ENCODE measurements around the gene MRGPRF. TPM values are rescaled to one million over a fixed set of nuclear protein-coding genes. Genes with fewer than 3 reads are reported as not detected.

MRGPRF gene
- total RNA-seq, 1 experiment from 2014 or later = not detected

- TF ChIP-seq EZH2phosphoT487 (IDR thresholded peaks at IDR 0.05; ENCODE audit: borderline replicate concordance, low read length) = no peak
- Histone ChIP-seq H3K27me3 (ENCODE audit: low read length) (no peaks in the 10 kb centered on the region), H3K27ac (ENCODE audit: low read length) (no peak overlapping the region), H3K9ac (ENCODE audit: low read length) (no peak overlapping the region), H3K4me3 (ENCODE audit: low read length) (no peak overlapping the region), H4K20me1 (ENCODE audit: low read length) (no peaks in the 10 kb centered on the region), H3F3A (ENCODE audit: low read length, unreplicated experiment) (no peaks in the 10 kb centered on the region), H3K36me3 (ENCODE audit: low read depth, low read length) (no peaks in the 10 kb centered on the region), H3K79me2 (ENCODE audit: low read length) (no peaks in the 10 kb centered on the region), H3K4me1 (ENCODE audit: insufficient read depth, low read length) (no peaks in the 10 kb centered on the region), H2AFZ (ENCODE audit: low read length) (no peak overlapping the region), H3K9me3 (ENCODE audit: low read length) (no peaks in the 10 kb centered on the region), H3K9me2 (replicated peaks; ENCODE audit: low read length) (no peaks in the 10 kb centered on the region), H3K4me2 (ENCODE audit: low read length) (no peak overlapping the region)
- no TSS peak for BruUV-seq (replicated peaks)
- DNase-seq = no peak
- ChIA-PET POLR2A (ENCODE audit: unreplicated experiment) (no interaction called here), CTCF (no interaction called here)
- no peak for ATAC-seq
- intact Hi-C loops (cut with micrococcal nuclease) = no loop called here
These were observed 24.5 kb upstream of the MRGPRF start for GRCh38 chr11:69037544-69037943.

- no peak overlapping the region for H2AFZ ChIP-seq (ENCODE audit: low read length)
- H4K20me1 ChIP-seq (ENCODE audit: low read length) = no peaks in the 10 kb centered on the region
- H3K9me2 ChIP-seq (replicated peaks; ENCODE audit: low read length) = no peaks in the 10 kb centered on the region
- H3K9me3 ChIP-seq (ENCODE audit: low read length) = no peaks in the 10 kb centered on the region
- H3K4me3 ChIP-seq (ENCODE audit: low read length) = no peak overlapping the region
- H3F3A ChIP-seq (ENCODE audit: low read length, unreplicated experiment) = no peaks in the 10 kb centered on the region
- ChIA-PET POLR2A (ENCODE audit: unreplicated experiment) (no interaction called here), CTCF (no interaction called here)
- TF ChIP-seq CTCF (conservative IDR thresholded peaks at IDR 0.05; ENCODE audit: low read depth, low read length) (no peak), EZH2 (IDR thresholded peaks at IDR 0.05; ENCODE audit: low read length, unreplicated experiment) (no peak), EZH2phosphoT487 (IDR thresholded peaks at IDR 0.05; ENCODE audit: borderline replicate concordance, low read length) (no peak)
- H3K4me2 ChIP-seq (ENCODE audit: low read length) = no peak overlapping the region
- DNase-seq (no peak), ATAC-seq (no peak)
- BruUV-seq (replicated peaks) = no TSS peak
- intact Hi-C loops (cut with micrococcal nuclease) = no loop called here
- no peaks in the 10 kb centered on the region for H3K79me2 ChIP-seq (ENCODE audit: low read length)
- no peak overlapping the region for H3K9ac ChIP-seq (ENCODE audit: low read length)
- H3K36me3 ChIP-seq (ENCODE audit: low read depth, low read length) = no peaks in the 10 kb centered on the region
- H3K27me3 ChIP-seq (ENCODE audit: low read length) = no peaks in the 10 kb centered on the region
- no peak overlapping the region for H3K27ac ChIP-seq (ENCODE audit: low read length)
- H3K4me1 ChIP-seq (ENCODE audit: insufficient read depth, low read length) = no peaks in the 10 kb centered on the region
These were observed 24.0 kb upstream of the MRGPRF start for GRCh38 chr11:69037074-69037473.

- H3K79me2 ChIP-seq (ENCODE audit: low read length) = no peaks in the 10 kb centered on the region
- DNase-seq (no peak), ATAC-seq (no peak)
- H3K36me3 ChIP-seq (ENCODE audit: low read depth, low read length) = no peaks in the 10 kb centered on the region
- H4K20me1 ChIP-seq (ENCODE audit: low read length) = no peaks in the 10 kb centered on the region
- TF ChIP-seq CTCF (conservative IDR thresholded peaks at IDR 0.05; ENCODE audit: low read depth, low read length) (no peak), EZH2phosphoT487 (IDR thresholded peaks at IDR 0.05; ENCODE audit: borderline replicate concordance, low read length) (no peak), EZH2 (IDR thresholded peaks at IDR 0.05; ENCODE audit: low read length, unreplicated experiment) (no peak)
- CTCF ChIA-PET = no interaction called here
- no peaks in the 10 kb centered on the region for H3K27me3 ChIP-seq (ENCODE audit: low read length)
- H3K9me3 ChIP-seq (ENCODE audit: low read length) = no peaks in the 10 kb centered on the region
- H2AFZ ChIP-seq (ENCODE audit: low read length) = no peak overlapping the region
- POLR2A ChIA-PET (ENCODE audit: unreplicated experiment) = no interaction called here
- no peaks in the 10 kb centered on the region for H3K4me1 ChIP-seq (ENCODE audit: insufficient read depth, low read length)
- no peak overlapping the region for H3K4me3 ChIP-seq (ENCODE audit: low read length)
- H3F3A ChIP-seq (ENCODE audit: low read length, unreplicated experiment) = no peaks in the 10 kb centered on the region
- intact Hi-C loops (cut with micrococcal nuclease) = no loop called here
- no peak overlapping the region for H3K9ac ChIP-seq (ENCODE audit: low read length)
- H3K27ac ChIP-seq (ENCODE audit: low read length) = no peak overlapping the region
- H3K4me2 ChIP-seq (ENCODE audit: low read length) = no peak overlapping the region
- BruUV-seq (replicated peaks) = no TSS peak
- H3K9me2 ChIP-seq (replicated peaks; ENCODE audit: low read length) = no peaks in the 10 kb centered on the region
These were observed 22.9 kb upstream of the MRGPRF start for GRCh38 chr11:69035946-69036340.
